MM.1S (cell line): Measurements from ENCODE around the gene TGFB2.

Experiments
- EZH2 ChIP-seq: fragments of 300-600 bp; sonication (generic); optimal IDR thresholded peaks from 2 replicates; pipeline ENCODE3; 2017; ENCODE audit warnings: low read depth, mild to moderate bottlenecking, antibody characterized with exemption, low read length, mixed read lengths
- TF ChIP-seq, protein P1 (sequence below): fragments of 300-600 bp; sonication (generic); IDR thresholded peaks from 2 replicates; pipeline ENCODE4 v1.5.1; 2016; ENCODE audit warnings: antibody characterized with exemption, low read length, mixed read lengths

DNA sequence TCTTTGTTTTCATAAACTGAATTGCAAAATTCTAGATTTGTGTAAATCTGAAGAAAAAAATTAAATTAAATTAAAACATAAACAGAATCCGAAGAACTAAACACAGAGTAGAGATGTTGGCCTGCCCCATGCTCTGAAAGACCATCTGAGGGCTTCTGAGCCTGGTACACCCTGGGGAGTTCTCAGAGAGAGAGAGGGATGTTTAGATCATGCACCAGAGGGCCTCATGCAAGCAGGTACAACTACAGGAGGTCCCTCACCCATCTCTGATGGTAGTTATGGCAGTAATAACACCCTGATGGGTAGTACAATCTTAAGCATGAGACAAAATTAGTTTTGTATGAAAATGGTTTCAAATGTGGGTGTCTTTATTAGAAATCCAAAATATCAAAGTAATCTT lies 127.7 kb downstream of the TGFB2 start:
- TF ChIP-seq EZH2: no peak
- TF ChIP-seq, protein P1, sequence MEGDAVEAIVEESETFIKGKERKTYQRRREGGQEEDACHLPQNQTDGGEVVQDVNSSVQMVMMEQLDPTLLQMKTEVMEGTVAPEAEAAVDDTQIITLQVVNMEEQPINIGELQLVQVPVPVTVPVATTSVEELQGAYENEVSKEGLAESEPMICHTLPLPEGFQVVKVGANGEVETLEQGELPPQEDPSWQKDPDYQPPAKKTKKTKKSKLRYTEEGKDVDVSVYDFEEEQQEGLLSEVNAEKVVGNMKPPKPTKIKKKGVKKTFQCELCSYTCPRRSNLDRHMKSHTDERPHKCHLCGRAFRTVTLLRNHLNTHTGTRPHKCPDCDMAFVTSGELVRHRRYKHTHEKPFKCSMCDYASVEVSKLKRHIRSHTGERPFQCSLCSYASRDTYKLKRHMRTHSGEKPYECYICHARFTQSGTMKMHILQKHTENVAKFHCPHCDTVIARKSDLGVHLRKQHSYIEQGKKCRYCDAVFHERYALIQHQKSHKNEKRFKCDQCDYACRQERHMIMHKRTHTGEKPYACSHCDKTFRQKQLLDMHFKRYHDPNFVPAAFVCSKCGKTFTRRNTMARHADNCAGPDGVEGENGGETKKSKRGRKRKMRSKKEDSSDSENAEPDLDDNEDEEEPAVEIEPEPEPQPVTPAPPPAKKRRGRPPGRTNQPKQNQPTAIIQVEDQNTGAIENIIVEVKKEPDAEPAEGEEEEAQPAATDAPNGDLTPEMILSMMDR: no peak; the same call in 1 of the 2 replicates
